ENCODE data around the gene HMGN2. TPM values are rescaled to one million over a fixed set of nuclear protein-coding genes. Genes with fewer than 3 reads are reported as not detected.

Gene HMGN2
- total and polyA plus RNA-seq, 2 of the 13 experiments (the other 11 are each of a cell fraction or from before 2014, with no cell fraction given): 63.4 to 343 TPM

GRCh38 chr1:26472901-26473845 is 933 bp downstream of the HMGN2 start (continued):
- 0 out of 2 replicates have a peak, but pooled peaks have one; percentile 29 for TF ChIP-seq ZFP1 (CRISPR knock-in tag; IDR thresholded peaks at IDR 0.05)
- TF ChIP-seq NCOR1 (IDR thresholded peaks at IDR 0.05; ENCODE audit: borderline replicate concordance, low read length): no peak; the same call in 1 of the 2 replicates
- peak; percentile 35; the same call in 1 of the 2 replicates for TF ChIP-seq KDM3A (CRISPR knock-in tag; IDR thresholded peaks at IDR 0.05; ENCODE audit: low read depth)
- TF ChIP-seq ZNF441 (CRISPR knock-in tag; IDR thresholded peaks at IDR 0.05; ENCODE audit: borderline replicate concordance): no peak; the same call in 1 of the 2 replicates
- TF ChIP-seq FOXP4 (CRISPR knock-in tag; IDR thresholded peaks at IDR 0.05): no peak
- peak; percentile 87 for TF ChIP-seq SP5 (CRISPR knock-in tag; IDR thresholded peaks at IDR 0.05; ENCODE audit: borderline replicate concordance, low read depth)
- TF ChIP-seq CEBPB (IDR thresholded peaks at IDR 0.05; ENCODE audit: borderline replicate concordance, low read depth, low read length): peak; percentile 73; the same call in 1 of the 2 replicates
- no peak for TF ChIP-seq ZNF263 (CRISPR knock-in tag; IDR thresholded peaks at IDR 0.05)
- 0 out of 2 replicates have a peak, but pooled peaks have one; percentile 34 for TF ChIP-seq ZNF878 (CRISPR knock-in tag; IDR thresholded peaks at IDR 0.05)
- TF ChIP-seq ZNF350 (CRISPR knock-in tag; IDR thresholded peaks at IDR 0.05; ENCODE audit: borderline replicate concordance, low read depth): no peak
- no peak for TF ChIP-seq CSRNP2 (CRISPR knock-in tag; conservative IDR thresholded peaks at IDR 0.05; ENCODE audit: low read depth)
- TF ChIP-seq NR3C1 (CRISPR knock-in tag; IDR thresholded peaks at IDR 0.05): no peak
- TF ChIP-seq NFE2L2 (IDR thresholded peaks at IDR 0.05; ENCODE audit: low read length): no peak
- peak; percentile 58; the same call in 1 of the 2 replicates for TF ChIP-seq TBX2 (CRISPR knock-in tag; IDR thresholded peaks at IDR 0.05; ENCODE audit: borderline replicate concordance)
- no peak for TF ChIP-seq YY1 (IDR thresholded peaks at IDR 0.05; ENCODE audit: insufficient read depth, insufficient replicate concordance, low read depth, low read length)
- TF ChIP-seq PATZ1 (CRISPR knock-in tag; IDR thresholded peaks at IDR 0.05): peak; percentile 80
- TF ChIP-seq RFXAP (CRISPR knock-in tag; IDR thresholded peaks at IDR 0.05; ENCODE audit: borderline replicate concordance): no peak
- TF ChIP-seq HOXA3 (CRISPR knock-in tag; IDR thresholded peaks at IDR 0.05): peak; percentile 38; the same call in 1 of the 2 replicates
- TF ChIP-seq E2F5 (CRISPR knock-in tag; conservative IDR thresholded peaks at IDR 0.05): peak; percentile 88
- no peak for TF ChIP-seq JUND (CRISPR knock-in tag; IDR thresholded peaks at IDR 0.05)
- no peak for TF ChIP-seq ZBTB46 (CRISPR knock-in tag; IDR thresholded peaks at IDR 0.05; ENCODE audit: borderline replicate concordance)

Measured in HepG2 (cell line).